ENCODE results near the gene TMCC3.
"Not testable (repeated sequence)": the region's sequence is repeated elsewhere in the genome, so short reads cannot be mapped to it uniquely, and the experiment has no call there.

Gene TMCC3

DNA sequence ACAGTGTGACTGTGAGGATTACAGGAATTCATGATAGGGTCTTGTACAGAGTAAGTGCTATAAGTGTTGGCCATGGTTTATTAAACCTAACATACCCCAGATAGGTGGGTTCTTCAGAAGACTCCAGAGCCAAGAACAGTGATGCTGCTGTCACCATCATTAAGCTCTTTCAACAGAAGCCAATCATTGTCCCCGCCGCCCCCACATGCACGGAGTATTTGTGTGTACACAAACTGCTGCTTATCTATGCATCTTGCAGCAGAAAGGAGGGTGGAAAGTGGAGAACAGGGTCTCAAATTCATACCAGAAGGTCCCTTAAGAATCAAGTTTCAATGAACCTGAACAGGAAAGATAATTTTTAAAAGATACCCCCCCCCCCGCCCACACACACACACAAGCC lies 51.2 kb downstream of the TMCC3 start:
- no peak for DNase-seq

- no peak for DNase-seq
Measured at GRCh38 chr12:94597268-94597667, 53.1 kb downstream of the TMCC3 start.

DNA sequence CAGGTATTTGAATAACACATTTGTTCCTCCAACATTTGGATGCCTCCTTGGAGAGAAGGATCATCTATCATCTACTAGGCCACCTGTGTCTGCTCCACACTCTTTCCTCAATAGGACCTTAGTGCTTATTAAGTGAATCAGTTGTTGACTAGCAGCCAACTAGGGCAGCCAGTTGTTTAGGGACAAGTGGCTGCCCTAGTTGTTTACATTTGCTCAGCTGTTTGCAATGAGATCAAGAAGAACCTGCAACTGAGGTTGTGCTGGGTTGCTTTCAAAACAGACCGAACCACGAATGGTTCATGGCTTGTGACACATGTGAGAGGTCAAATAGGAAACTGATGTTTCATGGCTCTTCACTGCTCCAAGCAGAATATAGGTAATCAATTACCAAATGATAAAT lies 53.8 kb downstream of the TMCC3 start:
- no peak for DNase-seq

DNA sequence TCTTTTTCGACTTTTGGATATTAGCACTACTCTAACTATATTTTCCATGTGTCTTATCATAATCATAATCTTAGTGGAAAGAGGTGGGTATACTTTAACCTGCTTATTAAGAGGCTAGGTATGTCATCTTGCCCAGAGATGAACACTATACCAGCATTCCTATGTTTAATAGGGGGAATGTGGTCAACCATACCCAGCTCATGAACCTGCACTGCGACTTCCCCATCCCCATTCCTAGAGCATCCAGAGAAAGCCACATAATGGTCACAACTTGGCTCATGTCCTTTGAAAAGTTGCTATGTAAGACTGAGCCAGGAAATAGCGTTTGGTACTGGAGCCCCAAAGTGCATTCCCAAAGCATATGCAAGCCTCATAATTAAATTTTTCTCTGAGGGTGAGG lies 55.2 kb downstream of the TMCC3 start:
- DNase-seq = no peak

GRCh38 chr12:94594443-94594825 lies 55.9 kb downstream of the TMCC3 start:
- no peak for DNase-seq

- DNase-seq = no peak
Measured at GRCh38 chr12:94593822-94594442, 56.4 kb downstream of the TMCC3 start.

GRCh38 chr12:94592723-94593122 lies 57.6 kb downstream of the TMCC3 start:
- DNase-seq = not testable (repeated sequence)

DNA sequence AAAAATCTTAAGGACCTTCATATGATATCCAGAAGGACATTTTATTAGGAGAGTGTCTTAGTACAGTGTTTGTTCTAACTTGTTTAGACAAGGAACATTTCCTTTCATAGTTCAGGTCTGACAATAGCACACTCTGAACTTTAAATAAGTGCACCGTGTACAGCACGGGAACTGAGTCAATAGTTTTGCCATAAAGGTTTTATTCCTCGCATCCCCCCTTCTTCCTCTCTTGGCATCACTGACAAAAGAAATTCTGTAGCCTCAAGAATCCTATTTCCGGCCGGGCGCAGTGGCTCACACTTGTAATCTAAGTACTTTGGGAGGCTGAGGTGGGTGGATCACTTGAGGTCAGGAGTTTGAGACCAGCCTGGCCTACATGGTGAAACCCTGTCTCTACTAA lies 58.3 kb downstream of the TMCC3 start:
- DNase-seq = no peak

DNA sequence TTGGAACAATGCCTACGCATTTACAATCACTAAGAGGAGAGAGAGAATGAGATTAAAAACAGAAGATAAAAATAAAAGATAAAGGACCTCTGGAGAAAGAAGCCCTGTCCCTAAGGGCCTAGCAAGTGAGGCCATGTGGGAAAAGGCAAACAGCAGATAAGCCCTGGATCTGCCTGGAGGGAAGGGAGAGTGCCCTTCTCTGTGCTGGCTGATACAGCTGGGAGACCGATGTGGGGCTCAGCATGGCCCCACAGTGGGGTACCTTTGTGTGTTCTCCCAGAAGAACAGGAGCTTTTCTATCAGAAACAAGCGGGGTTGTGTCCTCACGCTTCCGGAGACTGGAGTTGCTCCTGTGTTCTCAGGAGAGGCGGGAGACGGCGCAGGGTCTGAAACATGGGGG lies 59.9 kb downstream of the TMCC3 start:
- no peak for DNase-seq

DNA sequence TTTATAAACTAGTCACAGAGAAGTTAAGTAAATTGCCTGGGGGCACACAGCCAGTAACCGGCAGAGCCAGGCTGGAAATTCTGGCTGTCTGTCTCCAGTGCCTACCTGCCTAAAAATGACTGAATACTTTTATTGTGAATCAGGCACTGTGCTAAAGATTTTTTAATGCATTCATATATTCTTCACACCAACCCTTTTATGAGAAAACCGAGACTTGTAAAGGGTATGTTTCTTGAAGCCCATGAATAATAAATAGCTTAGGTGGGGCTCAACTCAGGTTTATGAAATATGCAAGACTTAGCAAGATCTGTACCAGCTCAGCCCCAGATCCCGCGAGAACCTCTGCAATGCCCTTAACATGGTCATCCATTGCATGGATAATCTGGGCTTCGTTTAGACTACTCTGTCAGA lies 60.8 kb downstream of the TMCC3 start:
- no peak for DNase-seq

GRCh38 chr12:94588346-94588745 lies 62.0 kb downstream of the TMCC3 start:
- no peak for DNase-seq

- no peak for DNase-seq
Measured at GRCh38 chr12:94587266-94588241, 62.8 kb downstream of the TMCC3 start.

GRCh38 chr12:94586589-94587259 lies 63.6 kb downstream of the TMCC3 start:
- no peak for DNase-seq

DNA sequence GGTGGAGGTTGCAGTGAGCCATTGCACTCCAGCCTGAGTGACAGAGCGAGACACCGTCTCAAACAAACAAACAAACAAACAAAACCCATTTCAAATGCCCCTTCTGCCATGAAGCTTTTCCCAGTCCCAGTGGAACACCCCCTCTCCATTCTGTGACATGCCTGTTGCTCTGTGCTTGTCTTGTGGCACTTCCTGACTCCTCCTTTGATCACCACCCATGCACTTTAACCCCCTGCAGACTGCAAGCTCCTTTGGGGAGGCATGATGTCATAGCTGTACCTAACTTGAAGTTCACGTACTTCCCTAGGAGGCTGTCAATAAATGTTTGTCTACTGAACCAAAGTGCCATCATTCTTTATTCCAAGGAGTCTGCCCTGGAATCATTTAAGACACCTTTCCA lies 64.7 kb downstream of the TMCC3 start:
- no peak for DNase-seq

- no peak for DNase-seq
Measured at GRCh38 chr12:94584377-94584776, 66.0 kb downstream of the TMCC3 start.

- DNase-seq = no peak
Measured at GRCh38 chr12:94582591-94582990, 67.8 kb downstream of the TMCC3 start.

DNA sequence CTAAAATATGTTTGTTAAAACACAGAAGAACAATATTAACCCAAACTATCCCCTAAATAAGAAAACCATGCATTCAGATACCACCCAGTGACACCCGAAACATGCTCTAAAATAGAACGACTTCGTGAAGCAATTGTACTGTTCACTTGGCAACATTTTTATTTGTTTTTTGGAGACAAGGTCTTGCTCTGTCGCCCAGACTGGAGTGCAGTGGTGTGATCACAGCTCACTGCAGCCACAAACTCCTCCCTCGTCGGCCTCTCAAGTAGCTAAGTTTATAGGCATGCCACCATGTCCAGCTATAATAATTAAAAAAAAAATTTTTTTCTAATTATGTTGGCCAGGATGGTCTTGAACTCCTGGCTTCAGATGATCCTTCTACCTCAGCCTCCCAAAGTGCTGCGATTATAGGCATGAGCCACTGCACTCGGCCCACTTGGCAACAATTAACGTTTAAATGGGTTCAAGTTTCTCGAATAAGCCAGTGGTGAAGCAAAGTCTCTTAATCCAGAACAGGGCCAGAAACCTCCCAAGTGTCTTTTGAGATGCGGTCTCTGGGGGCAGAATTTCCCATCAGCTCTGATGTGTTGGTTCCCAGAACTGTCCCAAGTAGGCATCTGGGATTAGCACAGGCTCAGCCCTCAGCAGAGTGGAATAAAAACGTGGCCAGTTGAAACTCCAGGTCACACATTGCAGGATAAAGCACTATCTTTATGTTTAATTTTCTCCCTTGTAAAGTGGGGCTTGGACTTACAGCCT lies 74.5 kb downstream of the TMCC3 start:
- no peak for DNase-seq

- DNase-seq = no peak
Measured at GRCh38 chr12:94575024-94575423, 75.3 kb downstream of the TMCC3 start.

GRCh38 chr12:94571556-94571955 lies 78.8 kb downstream of the TMCC3 start:
- DNase-seq = no peak

DNA sequence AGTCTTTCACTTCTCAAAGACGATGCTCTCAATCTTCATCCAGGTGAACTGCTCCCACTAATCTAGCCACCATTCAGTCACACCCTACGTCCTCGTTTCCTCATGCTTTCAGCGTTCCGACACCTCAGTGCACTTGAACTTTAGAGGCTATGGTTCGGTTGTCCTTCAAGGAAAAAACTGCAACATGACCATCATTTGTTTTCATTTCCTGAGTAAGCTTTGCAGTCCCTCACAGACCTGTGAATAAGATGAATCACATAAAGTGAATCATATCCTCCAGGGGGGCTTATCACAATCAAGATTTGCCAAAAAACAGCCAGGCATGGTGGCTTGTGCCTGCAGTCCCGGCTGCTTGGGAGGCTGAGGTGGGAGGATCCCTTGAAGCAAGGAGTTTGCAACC lies 80.2 kb downstream of the TMCC3 start:
- DNase-seq = no peak

DNA sequence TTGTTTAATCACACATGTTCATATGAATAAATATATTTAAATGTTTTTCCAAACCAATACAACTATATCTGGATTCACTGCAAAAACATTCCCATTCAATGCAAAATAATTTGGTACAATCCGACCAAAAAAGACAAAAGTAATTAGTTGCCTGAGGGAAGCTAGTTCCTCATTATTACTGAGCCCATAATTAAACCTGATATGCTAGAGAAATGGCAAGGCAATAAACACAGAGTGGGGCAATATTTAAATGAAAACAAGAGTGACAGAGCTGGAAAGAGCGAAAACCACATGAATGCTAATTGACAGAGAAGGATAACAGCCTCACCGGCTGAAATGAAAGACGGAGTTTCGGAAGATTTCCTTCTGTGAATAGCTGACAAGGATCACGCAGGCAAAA lies 82.6 kb downstream of the TMCC3 start:
- DNase-seq = no peak

DNA sequence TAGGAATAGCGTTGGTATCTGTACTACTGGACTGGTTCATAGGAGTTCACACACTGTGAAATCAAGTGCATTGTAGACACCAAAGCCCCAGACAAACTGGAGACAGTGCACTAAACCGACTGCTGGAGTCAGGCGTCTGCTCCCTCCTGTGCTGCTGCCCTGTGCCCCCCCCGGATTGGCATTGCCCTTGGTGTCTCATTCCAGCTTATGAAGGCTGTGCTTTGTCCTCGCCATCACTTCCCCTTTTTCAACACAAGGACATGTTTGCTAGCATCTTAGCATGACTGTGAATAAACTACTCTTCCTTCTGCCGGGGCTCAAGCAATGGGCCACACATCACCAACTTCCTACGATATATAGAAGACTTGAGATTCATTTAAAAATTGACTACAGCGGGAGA lies 84.0 kb downstream of the TMCC3 start:
- no peak for DNase-seq

DNA sequence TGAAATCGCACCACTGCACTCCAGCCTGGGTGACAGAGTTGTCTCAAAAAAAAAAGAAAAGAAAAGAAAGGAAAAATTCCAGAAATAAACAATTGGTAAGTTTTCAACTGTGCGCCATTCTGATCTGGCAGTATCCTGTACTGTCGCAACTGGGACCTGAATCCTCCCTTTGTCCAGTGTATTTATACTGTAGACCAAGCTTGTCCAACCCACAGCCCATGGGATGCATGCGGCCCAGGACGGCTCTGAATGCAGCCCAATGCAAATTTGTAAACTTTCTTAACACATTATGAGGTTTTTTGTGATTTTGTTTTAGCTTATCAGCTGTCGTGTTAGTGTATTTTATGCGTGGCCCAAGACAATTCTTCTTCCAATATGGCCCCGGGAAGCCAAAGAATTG lies 84.7 kb downstream of the TMCC3 start:
- DNase-seq = no peak

All from CD4-positive, alpha-beta T cell treated with Interleukin-17A for 1 hour (primary cell).